A549 (cell line): ENCODE results near the gene ABCA13.

Source experiments
- BHLHE40 ChIP-seq: IDR thresholded peaks from 2 replicates; pipeline ENCODE4 v1.6.1; 2012; ENCODE audit warnings: low read depth, low read length, inconsistent platforms
- CBX8 ChIP-seq: fragments of 200-600 bp; sonication (generic); IDR thresholded peaks from 2 replicates; pipeline ENCODE4 v1.6.1; 2016
- EP300 ChIP-seq, 2 experiments: fragments of >200 bp; sonication (Bioruptor Twin); formaldehyde crosslinking; IDR thresholded peaks; 2 replicates in 1 of 2; 3 replicates in 1 of 2; pipeline ENCODE4 v1.6.1; 2016 to 2017
- HOXB5 ChIP-seq: fragments of 250-450 bp; sonication (Bioruptor Pico); IDR thresholded peaks from 2 replicates; pipeline ENCODE4 v1.5.0; 2020; ENCODE audit warnings: mild to moderate bottlenecking, moderate library complexity
- NFE2L2 ChIP-seq: fragments of 150-350 bp; conservative IDR thresholded peaks from 2 replicates; pipeline ENCODE4 v1.6.1; 2014; ENCODE audit warnings: low read length
- POLR2A ChIP-seq: IDR thresholded peaks from 2 replicates; pipeline ENCODE4 v1.6.1; 2012; ENCODE audit warnings: mild to moderate bottlenecking, low read length
- RAD21 ChIP-seq, 2 experiments: fragments of >200 bp in 1 of 2; sonication (Bioruptor Twin) in 1 of 2; formaldehyde crosslinking in 1 of 2; IDR thresholded peaks in 1 of 2; conservative IDR thresholded peaks in 1 of 2; 2 replicates in 1 of 2; 3 replicates in 1 of 2; pipeline ENCODE4 v1.6.1; 2012 to 2018; ENCODE audit warnings: inconsistent platforms in 1 of 2
- SMC3 ChIP-seq: fragments of >200 bp; sonication (Bioruptor Twin); formaldehyde crosslinking; IDR thresholded peaks from 3 replicates; pipeline ENCODE4 v1.6.1; 2018; ENCODE audit warnings: inconsistent platforms
- ZFP36 ChIP-seq: fragments of 450-650 bp; IDR thresholded peaks from 2 replicates; pipeline ENCODE4 v1.6.1; 2014; ENCODE audit warnings: borderline replicate concordance; ENCODE audit not compliant: partially characterized antibody
- TF ChIP-seq, protein P1 (sequence below): fragments of >200 bp; sonication (Bioruptor Twin); formaldehyde crosslinking; IDR thresholded peaks from 3 replicates; pipeline ENCODE4 v1.5.1; 2016
- TF ChIP-seq, protein P2 (sequence below): IDR thresholded peaks from 2 replicates; pipeline ENCODE4 v1.6.1; 2012; ENCODE audit warnings: low read depth, borderline replicate concordance

DNA sequence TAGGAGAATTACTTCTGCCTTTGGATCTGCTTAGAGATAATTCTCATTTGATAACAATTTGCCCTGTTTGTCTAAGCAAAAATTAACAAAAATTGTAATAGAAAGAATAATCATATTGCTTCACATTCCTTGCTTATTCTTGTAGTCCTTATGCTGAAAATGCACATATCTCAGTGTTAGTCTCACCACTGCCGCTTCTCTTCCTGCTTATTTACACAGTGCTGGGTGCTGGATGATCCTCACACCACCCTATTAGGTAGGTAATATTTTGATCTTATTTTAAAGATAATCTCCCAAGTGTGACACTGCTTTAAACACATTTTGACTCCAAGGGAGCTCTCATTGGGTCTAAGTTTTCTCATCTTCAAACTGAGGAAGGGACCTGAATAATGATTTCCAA, 46.0 kb downstream of the ABCA13 start:
- TF ChIP-seq CBX8 (no peak), ZFP36 (no peak), EP300 (IDR thresholded peaks at IDR 0.05) (no peak), SMC3 (no peak), RAD21 (conservative IDR thresholded peaks at IDR 0.05 in 1 of 2, IDR thresholded peaks at IDR 0.05 in 1 of 2) (no peak), NFE2L2 (no peak), POLR2A (no peak), BHLHE40 (no peak), HOXB5 (no peak)
- TF ChIP-seq, protein P1, sequence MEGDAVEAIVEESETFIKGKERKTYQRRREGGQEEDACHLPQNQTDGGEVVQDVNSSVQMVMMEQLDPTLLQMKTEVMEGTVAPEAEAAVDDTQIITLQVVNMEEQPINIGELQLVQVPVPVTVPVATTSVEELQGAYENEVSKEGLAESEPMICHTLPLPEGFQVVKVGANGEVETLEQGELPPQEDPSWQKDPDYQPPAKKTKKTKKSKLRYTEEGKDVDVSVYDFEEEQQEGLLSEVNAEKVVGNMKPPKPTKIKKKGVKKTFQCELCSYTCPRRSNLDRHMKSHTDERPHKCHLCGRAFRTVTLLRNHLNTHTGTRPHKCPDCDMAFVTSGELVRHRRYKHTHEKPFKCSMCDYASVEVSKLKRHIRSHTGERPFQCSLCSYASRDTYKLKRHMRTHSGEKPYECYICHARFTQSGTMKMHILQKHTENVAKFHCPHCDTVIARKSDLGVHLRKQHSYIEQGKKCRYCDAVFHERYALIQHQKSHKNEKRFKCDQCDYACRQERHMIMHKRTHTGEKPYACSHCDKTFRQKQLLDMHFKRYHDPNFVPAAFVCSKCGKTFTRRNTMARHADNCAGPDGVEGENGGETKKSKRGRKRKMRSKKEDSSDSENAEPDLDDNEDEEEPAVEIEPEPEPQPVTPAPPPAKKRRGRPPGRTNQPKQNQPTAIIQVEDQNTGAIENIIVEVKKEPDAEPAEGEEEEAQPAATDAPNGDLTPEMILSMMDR = no peak
- TF ChIP-seq, protein P2, sequence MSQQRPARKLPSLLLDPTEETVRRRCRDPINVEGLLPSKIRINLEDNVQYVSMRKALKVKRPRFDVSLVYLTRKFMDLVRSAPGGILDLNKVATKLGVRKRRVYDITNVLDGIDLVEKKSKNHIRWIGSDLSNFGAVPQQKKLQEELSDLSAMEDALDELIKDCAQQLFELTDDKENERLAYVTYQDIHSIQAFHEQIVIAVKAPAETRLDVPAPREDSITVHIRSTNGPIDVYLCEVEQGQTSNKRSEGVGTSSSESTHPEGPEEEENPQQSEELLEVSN = no peak
